Bone marrow (tissue), 2 donors: ENCODE data around the gene BORCS6.
"Not testable (repeated sequence)": the region's sequence is repeated elsewhere in the genome, so short reads cannot be mapped to it uniquely, and the experiment has no call there.

Source experiments
- DNase-seq, 2 donors: peaks; one replicate each; lab custom pipeline; 2025; lab: John Stamatoyannopoulos, UW

The BORCS6 gene

DNA sequence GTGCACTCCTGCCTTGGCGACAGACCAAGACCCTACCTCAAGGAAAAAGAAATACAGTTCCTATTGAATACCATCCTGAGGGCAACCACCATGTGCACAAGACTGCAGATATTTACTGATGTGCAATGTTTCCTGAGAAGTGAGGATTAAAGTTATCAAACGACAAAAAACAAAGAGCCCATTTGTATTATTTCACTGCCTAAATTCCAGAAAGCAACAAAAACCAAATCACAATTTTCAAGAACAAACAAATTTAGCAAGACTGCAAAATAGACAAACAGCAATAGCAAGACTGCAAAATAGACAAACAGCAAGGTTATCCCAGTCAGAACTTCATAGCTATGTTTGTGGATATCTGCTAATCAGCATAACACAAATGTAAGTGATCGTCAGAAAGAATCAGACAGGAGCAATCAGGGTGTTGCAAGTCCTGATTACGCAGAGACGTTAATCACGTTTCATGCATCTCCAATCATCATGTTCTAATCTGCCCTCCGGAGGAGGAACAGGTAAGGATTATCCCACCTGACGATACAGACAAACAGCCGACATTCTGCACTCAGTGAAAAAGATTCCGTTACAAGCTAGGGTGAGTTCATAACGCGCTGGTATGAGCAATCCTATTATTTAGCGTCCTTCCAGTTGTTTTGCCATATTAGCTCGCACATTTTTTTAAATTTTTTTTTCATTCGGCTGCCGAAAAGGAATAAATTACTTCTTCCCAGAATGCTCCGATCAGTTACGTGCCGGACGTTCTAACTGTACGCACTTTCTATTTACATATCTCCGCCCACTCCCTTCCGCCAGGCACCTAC lies 16.7 kb downstream of the BORCS6 start:
- DNase-seq: peak; percentile 55 to 90

DNA sequence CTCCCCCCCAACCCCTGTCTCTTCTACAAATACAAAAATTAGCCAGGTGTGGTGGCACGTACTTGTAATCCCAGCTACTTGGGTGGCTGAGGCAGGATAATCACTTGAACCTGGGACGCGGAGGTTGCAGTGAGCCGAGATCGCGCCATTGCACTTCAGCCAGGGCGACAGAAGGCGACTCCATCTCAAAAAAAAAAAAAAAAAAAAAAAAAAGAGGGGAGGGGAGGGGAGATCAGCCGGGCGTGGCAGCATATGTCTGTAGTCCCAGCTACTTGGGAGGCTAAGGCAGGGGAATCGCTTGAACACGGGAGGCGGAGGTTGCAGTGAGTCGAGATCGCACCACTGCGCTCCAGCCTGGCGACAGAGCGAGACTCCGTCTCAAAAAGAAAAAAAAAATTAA lies 19.8 kb downstream of the BORCS6 start:
- not testable (repeated sequence) for DNase-seq

- no peak for DNase-seq
These were observed 22.5 kb downstream of the BORCS6 start for GRCh38 chr17:8167526-8167925.

DNA sequence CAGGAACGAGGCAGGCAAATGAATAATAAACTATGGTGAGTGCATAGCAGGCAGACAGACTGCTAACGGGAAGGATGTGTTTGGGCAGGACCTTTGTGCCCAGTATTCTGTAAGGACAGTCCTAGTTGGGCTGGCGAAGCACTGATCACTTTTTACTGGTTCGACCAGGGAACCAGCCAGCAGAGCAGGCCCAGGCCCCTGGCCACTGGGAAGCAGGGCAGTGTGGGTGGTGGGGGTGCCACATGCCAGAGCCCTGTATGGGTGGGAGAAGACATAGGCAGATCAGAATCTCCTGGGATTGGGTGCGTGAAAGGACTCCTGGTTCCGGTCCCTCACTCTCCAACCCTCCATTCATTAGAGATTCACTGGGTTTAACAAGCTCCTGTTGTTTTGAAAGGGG lies 23.2 kb downstream of the BORCS6 start:
- no peak for DNase-seq

GRCh38 chr17:8164815-8165131 lies 25.2 kb downstream of the BORCS6 start:
- DNase-seq: no peak

GRCh38 chr17:8163978-8164814 lies 25.8 kb downstream of the BORCS6 start:
- DNase-seq: peak; percentile 25 to 82

- DNase-seq: no peak
These were observed 26.7 kb downstream of the BORCS6 start for GRCh38 chr17:8162997-8163977.

- DNase-seq: peak; percentile 4 to 62
These were observed 27.6 kb downstream of the BORCS6 start, which contains the start of gene VAMP2 for GRCh38 chr17:8162233-8162996. VAMP2 (minus strand) TSS chr17:8162948; CDS start chr17:8162879, 69 bp downstream.

GRCh38 chr17:8161289-8162232 lies 28.4 kb downstream of the BORCS6 start:
- no peak for DNase-seq

- DNase-seq: no peak
These were observed 29.2 kb downstream of the BORCS6 start for GRCh38 chr17:8160741-8161221.

DNA sequence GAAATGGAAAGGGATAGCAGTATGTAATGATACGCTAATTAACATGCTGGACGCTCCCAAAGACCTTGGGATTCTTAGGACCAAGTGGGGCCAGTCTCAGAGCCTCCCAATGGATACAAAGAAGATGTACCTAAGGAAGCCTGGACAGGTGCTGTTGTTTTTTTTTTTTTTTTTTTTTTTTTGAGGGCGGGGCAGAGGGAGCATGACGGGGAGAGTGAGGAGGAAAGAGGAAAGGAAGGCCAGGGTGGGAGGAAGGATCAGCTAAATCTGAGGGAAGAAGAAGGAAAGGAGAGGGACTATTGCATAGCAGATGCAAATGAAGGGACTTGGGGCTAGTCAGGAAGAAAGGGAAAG lies 29.8 kb downstream of the BORCS6 start:
- DNase-seq: no peak

DNA sequence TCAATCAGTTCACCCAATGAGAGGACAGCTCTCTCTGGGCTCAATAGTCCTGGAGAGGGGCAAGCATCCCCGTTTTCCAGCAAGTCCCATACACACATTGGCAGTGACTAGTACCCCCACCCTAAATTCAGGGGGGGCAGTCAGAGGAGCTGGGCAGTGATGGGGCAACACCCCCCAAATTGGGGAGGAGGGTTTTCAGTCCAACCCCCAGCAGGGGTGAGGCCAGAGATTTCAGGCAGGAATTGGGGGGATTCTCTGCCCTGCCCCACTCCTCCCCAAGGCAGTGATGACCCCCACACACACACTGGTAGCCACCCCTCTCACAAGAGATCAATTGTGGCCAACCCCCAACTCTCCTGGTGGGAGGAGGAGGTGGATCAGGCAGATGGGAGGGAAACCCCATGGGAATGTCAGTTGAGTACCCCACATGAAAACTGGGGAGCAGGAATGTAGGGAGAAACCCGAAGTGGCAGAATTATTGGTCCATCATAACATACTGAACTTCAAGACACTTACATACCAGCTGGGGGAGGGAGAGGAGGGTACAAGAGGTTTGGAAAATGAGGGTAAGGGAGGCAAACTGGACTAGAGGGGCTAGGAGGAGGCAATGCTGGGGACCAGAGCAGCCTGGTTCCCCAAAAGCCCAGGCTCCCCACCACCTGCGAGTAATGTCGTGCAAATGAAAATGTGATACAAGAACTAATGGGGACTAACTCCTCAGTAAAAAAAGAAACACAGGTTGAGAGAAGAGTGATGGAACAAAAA lies 30.3 kb downstream of the BORCS6 start:
- DNase-seq: no peak

- no peak for DNase-seq
These were observed 31.0 kb downstream of the BORCS6 start for GRCh38 chr17:8159032-8159400.

- DNase-seq: peak; percentile 62 to 75
These were observed 31.5 kb downstream of the BORCS6 start for GRCh38 chr17:8158267-8159031.

GRCh38 chr17:8156246-8156992 lies 33.6 kb downstream of the BORCS6 start:
- DNase-seq: peak; percentile 93 to 99

GRCh38 chr17:8155996-8156245 lies 34.1 kb downstream of the BORCS6 start:
- DNase-seq: no peak

- DNase-seq: no peak
These were observed 34.6 kb downstream of the BORCS6 start for GRCh38 chr17:8155231-8155995.
